ENCODE data around the gene RNF207.

The RNF207 gene

DNA sequence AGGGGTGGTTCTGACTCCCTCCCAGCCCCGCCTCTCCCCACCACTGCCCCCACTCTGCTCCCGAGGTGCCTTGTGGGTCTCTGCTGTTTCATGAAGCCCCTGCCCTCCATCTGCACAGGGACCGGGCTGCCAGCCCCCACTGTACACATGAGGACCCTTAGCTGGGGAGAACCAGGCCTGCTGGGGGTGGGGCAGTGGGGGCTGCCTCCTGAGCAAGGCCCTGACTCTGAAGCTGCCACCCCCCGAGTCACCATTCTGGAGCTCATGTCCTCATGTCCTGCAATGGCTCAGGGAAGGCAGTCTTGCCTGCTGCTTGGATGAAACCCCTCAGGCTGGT lies 46.4 kb downstream of the RNF207 start:
- no peak for DNase-seq

DNA sequence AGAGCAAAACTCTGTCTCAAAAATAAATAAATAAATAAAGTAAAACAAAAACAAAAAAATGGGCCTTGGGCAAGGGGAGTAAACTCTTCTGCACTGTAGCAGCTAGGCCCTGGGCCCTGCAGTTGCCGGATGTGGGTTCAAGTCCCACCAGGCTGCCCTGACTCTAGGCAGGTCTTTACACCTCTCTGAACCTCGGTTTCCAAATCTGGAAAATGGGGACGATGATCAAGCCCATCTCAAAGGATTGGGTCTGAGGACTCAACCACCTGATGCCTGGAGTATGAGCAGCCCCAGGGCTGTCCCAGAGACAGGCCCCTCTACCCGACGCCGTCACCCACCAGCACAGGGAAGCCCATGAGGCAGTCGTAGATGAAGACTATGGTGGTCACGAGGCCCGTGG lies 47.5 kb downstream of the RNF207 start:
- no peak for DNase-seq

DNA sequence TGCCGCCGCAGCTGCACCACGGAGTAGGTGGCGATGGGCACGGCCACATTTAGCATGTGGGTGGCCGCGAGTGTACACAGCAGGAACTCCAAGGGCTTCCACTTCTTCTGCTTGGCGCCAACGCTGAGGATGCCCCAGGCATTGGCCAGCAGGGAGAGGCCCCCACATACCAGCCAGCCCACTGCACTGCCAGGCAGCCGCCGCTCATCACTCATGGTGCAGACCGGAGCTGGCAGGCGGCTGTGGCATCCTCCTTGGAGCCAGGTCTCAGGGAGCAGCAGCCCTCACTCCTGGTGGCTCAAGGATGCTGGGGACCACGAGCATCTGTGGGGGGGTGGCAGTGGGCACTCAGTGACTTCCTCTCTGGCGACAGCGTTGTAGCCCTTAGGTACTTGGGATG lies 48.8 kb downstream of the RNF207 start:
- no peak for DNase-seq

- DNase-seq, result no peak
Observed at GRCh38 chr1:6256645-6257044, 50.7 kb downstream of the RNF207 start.

- DNase-seq, result no peak
Observed at GRCh38 chr1:6257541-6258069, 51.7 kb downstream of the RNF207 start.

- no peak for DNase-seq
Observed at GRCh38 chr1:6258675-6259074, 52.8 kb downstream of the RNF207 start.

DNA sequence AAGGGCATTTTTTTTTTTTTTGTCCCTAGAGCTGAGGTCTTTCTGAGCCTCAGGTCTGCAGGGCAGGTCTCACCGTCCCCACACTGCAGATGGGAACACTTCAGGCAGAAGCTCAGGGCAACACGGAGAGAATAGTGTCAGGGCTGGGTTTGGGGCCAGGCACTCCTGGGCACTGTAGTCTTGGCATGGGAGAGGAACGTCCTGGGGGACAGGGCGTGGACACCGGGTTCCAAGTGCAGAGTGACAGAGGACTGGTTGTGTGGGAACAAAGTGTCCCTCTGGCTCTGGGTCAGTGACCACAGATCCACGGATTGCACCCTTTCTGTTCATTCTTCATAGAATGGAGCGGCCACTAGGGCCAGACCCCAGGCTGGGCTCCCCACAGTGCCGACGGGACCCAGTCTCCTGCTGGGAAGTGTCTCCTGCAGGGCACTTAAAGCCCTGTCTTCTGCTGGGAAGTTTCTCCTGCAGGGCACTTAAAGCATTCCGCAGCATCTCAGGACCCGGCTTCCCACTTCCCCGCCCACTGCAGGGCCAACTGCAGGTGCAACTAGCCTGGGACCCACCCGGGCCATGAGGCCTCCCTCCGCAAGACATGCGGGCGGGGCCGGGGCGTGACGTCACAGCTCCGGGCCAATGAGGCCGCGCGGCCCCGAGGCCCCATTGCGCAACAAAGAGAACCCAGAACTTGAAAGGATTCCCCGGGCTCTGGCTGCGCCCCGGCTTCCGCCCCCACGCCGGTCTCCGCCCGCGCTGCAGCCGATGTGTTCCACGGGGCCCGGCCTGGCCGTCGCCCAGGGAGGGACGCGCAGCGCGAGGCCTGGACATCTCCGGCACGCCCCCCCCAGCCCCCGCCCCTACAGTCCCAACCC lies 53.8 kb downstream of the RNF207 start:
- peak; percentile 71 to 72 for DNase-seq

DNA sequence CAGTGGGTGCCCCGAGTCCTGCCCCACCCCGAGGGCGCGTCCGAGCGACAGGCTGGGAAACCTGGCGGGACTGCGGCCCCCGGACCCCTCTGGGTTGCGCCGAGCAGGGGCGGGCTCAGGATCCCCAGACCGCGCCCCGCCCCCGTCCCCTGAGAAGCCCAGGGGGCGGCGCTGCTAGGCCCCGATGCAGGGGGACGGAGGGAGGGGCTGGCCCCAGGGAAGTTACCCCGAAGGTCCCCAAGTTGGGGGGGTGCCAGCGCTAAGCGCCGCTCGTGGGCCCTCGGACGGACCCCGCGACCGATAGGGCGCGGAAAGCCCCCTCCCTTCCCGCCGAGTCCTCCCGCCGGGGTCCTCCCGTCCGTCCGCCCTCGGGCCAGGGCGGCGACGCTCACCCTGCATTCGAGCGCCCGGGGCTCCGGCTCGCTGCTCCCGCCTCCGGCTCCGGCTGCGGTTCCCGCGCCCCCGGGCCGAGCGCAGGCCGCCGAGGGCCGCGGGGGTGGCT lies 54.6 kb downstream of the RNF207 start:
- DNase-seq, result no peak

DNA sequence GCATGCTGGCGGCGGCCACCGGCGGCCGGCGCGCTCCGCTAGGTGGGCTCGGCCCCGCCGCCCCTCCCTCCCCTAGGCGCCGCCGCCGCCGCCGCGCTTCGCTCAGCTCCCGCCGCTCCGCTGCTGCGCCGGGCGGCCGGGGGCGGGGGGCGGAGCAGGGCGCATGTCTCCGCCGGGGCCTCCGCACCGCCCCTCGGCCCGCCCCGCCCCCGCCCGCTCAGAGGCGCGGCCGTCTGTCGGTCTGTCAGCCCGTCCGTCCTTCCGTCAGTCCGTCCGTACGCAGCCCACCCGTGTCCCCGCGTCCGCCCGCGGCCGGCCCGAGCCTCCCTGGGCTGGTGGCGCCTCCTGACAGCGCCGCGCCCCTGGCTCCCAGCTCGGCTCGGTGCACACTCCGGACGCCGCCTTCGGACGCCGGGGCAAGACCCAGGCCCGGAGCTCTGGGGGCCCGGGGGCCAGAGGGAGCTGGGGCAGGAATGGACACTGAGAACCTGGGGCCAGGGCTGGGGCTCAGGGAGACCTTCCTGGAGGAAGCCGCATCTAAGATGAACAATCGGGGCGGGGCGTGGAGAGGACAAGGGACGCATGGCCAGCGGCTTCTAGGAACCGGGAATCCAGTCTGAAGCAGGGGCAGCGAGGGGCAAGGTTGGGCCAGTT lies 55.2 kb downstream of the RNF207 start, which contains the start of gene GPR153:
Gene GPR153, minus strand, starts transcription at position 138 of the 654 bp plus-strand sequence. CDS start 6,193 bp downstream, outside the sequence.
- no peak for DNase-seq

GRCh38 chr1:6261615-6261995 lies 55.7 kb downstream of the RNF207 start:
- no peak for DNase-seq

DNA sequence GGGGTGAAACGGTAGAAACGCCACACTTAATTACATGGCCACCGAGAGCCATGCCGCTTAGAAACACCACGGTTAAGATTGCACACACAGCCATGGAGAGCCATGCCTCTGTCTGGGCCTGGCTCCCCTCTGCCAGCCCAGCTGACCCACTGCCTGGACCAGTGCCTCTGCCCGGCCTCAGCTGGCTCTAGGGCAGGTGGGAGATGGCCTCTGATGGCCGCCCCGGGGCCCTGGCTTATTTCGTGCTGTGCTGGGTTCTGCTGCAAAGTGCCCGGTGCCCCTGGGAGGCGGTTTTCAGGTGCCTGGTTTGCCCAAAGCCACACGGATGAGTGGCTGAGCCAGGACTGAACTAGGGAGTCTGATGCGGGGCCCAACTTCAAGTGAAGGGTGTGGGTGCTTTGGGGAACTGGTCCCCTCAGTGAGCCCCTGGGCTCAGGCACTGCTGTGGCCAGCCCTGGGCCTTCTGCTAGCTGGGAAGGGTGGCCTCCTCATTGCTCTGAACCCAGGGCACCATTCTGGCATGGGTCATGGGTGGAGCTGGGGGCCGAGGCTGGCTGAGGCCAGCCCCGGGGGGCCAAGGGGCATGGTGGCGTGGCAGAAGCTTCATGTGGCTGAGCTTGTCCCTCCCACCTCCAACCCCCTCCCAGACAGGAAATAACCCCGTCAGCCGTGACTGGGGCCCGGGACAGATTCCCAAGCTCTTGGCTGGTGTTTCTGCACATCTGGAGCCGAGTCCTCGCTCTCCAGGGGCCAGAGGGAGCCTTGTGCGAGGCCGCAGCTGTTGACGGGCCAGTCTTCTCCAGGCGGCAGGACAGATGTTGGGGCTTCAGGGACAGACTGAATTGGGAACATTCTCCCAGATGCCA lies 56.9 kb downstream of the RNF207 start:
- DNase-seq, result no peak

DNA sequence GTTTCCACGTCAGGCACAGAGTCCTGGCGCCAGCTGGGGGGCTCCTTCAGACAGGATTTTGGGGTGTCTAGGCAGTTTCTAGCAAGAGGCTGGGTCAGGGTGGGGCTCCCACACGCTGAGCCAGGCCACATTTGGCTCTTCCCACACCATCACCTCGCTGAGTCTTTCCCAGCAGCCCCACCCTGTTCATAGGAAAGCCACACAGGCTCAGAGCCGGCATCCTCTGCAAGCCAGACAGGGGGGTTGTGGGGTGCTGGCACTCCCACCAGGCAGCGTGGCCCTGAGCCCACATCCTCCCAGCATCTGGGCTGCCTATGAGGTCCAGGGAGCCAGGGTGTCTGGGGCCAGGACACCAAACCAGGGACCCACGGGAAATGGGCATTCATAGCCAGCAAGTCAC lies 57.8 kb downstream of the RNF207 start:
- no peak for DNase-seq

DNA sequence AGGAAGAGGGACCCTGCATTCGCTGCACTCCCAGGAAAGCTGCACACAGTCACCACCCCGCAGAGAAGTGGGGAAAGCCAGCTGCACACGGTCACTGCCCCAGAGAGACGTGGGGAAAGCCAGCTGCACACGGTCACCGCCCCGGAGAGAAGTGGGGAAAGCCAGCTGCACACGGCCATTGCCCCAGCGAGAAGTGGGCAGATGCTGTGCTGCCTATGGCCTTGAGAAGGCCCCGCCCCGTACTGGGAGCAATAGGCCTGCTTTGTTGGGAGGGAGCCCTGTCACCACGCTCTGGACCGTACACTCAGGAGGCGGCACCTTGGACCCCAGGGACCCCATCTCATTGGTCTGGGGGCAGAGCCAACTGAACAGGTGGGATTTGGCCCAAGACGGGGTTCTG lies 59.2 kb downstream of the RNF207 start:
- no peak for DNase-seq

GRCh38 chr1:6266641-6267040 lies 60.7 kb downstream of the RNF207 start:
- no peak for DNase-seq

DNA sequence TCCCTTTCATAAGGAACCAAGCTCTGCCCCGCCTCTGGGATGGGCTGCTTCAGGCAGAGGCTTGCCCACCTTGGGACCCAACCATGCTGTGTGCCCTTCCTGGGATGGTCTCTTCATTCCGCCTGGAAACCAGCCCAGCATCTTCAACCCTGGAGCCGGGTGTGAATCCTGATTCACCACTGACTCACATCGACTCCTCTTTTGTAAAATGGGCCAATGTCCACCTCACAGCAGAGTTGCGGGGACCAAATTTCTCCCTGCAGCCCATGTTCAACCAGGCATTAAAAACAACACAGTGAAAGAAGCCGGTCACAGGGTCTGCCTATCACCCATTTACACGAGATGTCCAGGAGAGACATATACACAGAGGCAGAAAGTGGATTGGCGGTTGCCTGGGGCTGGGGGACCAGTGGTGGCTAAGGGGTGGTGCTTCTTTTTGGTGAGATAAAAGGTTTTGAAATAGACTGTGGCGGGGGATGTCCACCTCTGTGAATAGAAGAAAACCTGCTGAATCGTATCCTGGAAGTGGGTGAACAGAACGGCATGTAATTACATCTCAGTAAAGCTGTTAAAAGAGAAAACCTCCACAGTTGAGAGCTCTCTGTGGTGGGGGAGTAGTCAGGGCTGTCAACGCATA lies 61.9 kb downstream of the RNF207 start:
- no peak for DNase-seq

DNA sequence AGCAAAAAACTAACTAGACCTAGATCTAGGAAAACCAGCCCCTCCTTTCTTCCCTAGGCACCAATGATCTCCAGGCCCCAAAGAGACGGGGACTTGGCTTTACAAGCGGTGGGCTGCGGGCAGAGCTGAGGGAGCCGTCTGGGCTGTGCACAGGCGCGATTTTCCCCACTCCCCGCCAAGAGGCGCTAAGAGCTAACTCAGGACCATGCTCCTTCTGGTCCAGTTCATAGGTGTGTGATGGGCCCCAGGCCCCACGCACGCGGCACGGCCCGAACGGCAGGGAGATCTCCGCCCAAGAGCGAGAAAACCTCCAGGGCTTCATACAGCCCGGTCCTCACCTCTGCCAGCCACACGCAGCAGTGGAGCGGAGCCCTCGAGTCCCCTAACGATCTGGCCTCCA lies 62.5 kb downstream of the RNF207 start:
- DNase-seq, result no peak

DNA sequence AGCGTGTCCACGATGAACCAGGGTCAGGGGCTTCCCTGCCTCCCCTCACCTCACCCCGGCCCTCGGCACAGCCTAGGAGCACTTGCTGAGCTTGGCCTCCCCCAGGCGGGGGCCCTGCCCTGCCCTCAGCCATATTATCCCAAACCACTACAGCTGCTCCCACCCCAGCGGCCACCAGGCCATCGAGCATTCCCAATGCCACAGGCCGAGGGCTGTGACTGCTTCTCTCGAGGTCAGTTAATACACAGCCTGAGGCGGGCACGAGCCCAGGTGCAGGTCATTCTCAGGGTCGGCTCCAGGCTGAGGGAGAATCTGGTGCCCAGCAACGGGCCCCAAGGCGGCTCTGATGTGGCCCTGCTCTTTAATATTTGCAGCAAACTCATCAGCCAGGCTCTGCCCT lies 63.4 kb downstream of the RNF207 start:
- no peak for DNase-seq

GRCh38 chr1:6269720-6270400 lies 63.9 kb downstream of the RNF207 start:
- no peak for DNase-seq

- DNase-seq, result no peak
Observed at GRCh38 chr1:6270401-6270800, 64.5 kb downstream of the RNF207 start.

Measured in AML-193 (cell line).